Endodermal cell (in vitro differentiated cells): ENCODE results near the gene FOXD4L6. TPM values are rescaled to one million over a fixed set of nuclear protein-coding genes. Genes with fewer than 3 reads are reported as not detected.
"Not testable (repeated sequence)": the region's sequence is repeated elsewhere in the genome, so short reads cannot be mapped to it uniquely, and the experiment has no call there.

Experiments used
- DNase-seq: peaks from one replicate; pipeline ENCODE4 v3.0.0-alpha.2; 2017
- H3K27ac ChIP-seq: 2 replicates; pipeline ENCODE4 v1.5.1; 2013; ENCODE audit warnings: mild to moderate bottlenecking, low read depth, low read length, moderate library complexity
- H3K27me3 ChIP-seq: 2 replicates; pipeline ENCODE4 v1.6.1; 2013; ENCODE audit warnings: mild to moderate bottlenecking, low read length, moderate library complexity; ENCODE audit not compliant: insufficient read depth, control insufficient read depth, poor library complexity, severe bottlenecking
- H3K36me3 ChIP-seq: 2 replicates; pipeline ENCODE4 v1.7.0; 2013; ENCODE audit warnings: mild to moderate bottlenecking, low read length, moderate library complexity; ENCODE audit not compliant: control insufficient read depth, insufficient read depth
- H3K4me1 ChIP-seq: one replicate; pipeline ENCODE4 v1.7.0; 2013; ENCODE audit warnings: low read length; ENCODE audit not compliant: control insufficient read depth, insufficient read depth
- H3K4me3 ChIP-seq: 2 replicates; pipeline ENCODE4 v1.5.1; 2013; ENCODE audit warnings: mild to moderate bottlenecking, low read length, moderate library complexity
- H3K9ac ChIP-seq: 2 replicates; pipeline ENCODE4 v1.6.1; 2013; ENCODE audit warnings: mild to moderate bottlenecking, low read length, moderate library complexity; ENCODE audit not compliant: poor library complexity, severe bottlenecking; ENCODE audit errors: extremely low read depth
- H3K9me3 ChIP-seq: 2 replicates; pipeline ENCODE4 v1.6.1; 2013; ENCODE audit warnings: mild to moderate bottlenecking, low read length, moderate library complexity; ENCODE audit not compliant: control insufficient read depth
- H3K27ac Mint-ChIP-seq: 2 replicates; pipeline ENCODE4 v1.8.0; 2020; ENCODE audit warnings: mixed read lengths
- H3K27me3 Mint-ChIP-seq: 2 replicates; pipeline ENCODE4 v1.8.0; 2021; ENCODE audit warnings: mild to moderate bottlenecking, mixed read lengths; ENCODE audit not compliant: insufficient read depth
- H3K36me3 Mint-ChIP-seq: 2 replicates; pipeline ENCODE4 v1.8.0; 2020; ENCODE audit warnings: low read depth, mixed read lengths
- H3K4me1 Mint-ChIP-seq: 2 replicates; pipeline ENCODE4 v1.8.0; 2020; ENCODE audit warnings: mixed read lengths
- H3K4me3 Mint-ChIP-seq: 2 replicates; pipeline ENCODE4 v1.8.0; 2020; ENCODE audit warnings: mild to moderate bottlenecking, moderate library complexity, mixed read lengths
- H3K9me3 Mint-ChIP-seq: 2 replicates; pipeline ENCODE4 v1.8.0; 2020; ENCODE audit warnings: mild to moderate bottlenecking, mixed read lengths
- WGBS, 2 experiments: methylation state at CpG; one replicate each; pipeline versions ENCODE4 v1.1.5 to v1.1.7; 2013; ENCODE audit warnings: missing lambda C conversion rate in 2 of 2, mixed read lengths in 1 of 2; ENCODE audit not compliant: insufficient coverage in 1 of 2, insufficient read length in 1 of 2; 5-methylcytosine and 5-hydroxymethylcytosine counted together
- total RNA-seq, 2 donors: library from RNA; stranded (reverse); fragmentation: NEBNext Ultra II Directional in 1 of 2; extraction: Animal tissue kit (Norgen Biotek cat#: 25700) in 1 of 2; gene quantifications; 2 replicates in 1 of 2; 3 replicates in 1 of 2; pipeline ENCODE4 v1.2.1, GENCODE V29; 2021

The FOXD4L6 gene
- total RNA-seq, 2 donors from 2014 or later = not detected

GRCh38 chr9:41124250-41125108 is 4.0 kb downstream of the FOXD4L6 start:
- H3K27me3 ChIP-seq = peaks cover 13% of the 10 kb centered on the region
- not testable (repeated sequence) for H3K9me3 ChIP-seq, H3K9ac ChIP-seq, H3K27ac Mint-ChIP-seq, H3K4me1 Mint-ChIP-seq, H3K27me3 Mint-ChIP-seq, H3K36me3 Mint-ChIP-seq, H3K9me3 Mint-ChIP-seq, H3K4me3 ChIP-seq, H3K36me3 ChIP-seq, H3K27ac ChIP-seq, H3K4me3 Mint-ChIP-seq, H3K4me1 ChIP-seq
- WGBS, 2 experiments = 21% methylated on average over 32 of the region's 52 CpGs; no CpG with 5 or more reads in 1 of the 2 experiments
- peak; percentile 48 for DNase-seq

- not testable (repeated sequence) for H3K4me1 Mint-ChIP-seq, H3K36me3 ChIP-seq, H3K9me3 ChIP-seq, H3K4me3 Mint-ChIP-seq, H3K4me1 ChIP-seq, DNase-seq, H3K9me3 Mint-ChIP-seq, H3K4me3 ChIP-seq, H3K9ac ChIP-seq, H3K27ac Mint-ChIP-seq, H3K36me3 Mint-ChIP-seq, H3K27ac ChIP-seq
- H3K27me3 Mint-ChIP-seq = peaks cover 14% of the 10 kb centered on the region
- H3K27me3 ChIP-seq = peaks cover 19% of the 10 kb centered on the region
- WGBS, 2 experiments = 10% methylated on average over 8 of the region's 33 CpGs; no CpG with 5 or more reads in 1 of the 2 experiments
Measured at GRCh38 chr9:41123812-41124211, 4.7 kb downstream of the FOXD4L6 start.

- H3K4me1 Mint-ChIP-seq, H3K4me1 ChIP-seq, H3K9me3 Mint-ChIP-seq, H3K9me3 ChIP-seq, DNase-seq, H3K9ac ChIP-seq, H3K27ac Mint-ChIP-seq, H3K4me3 Mint-ChIP-seq, H3K36me3 ChIP-seq, H3K27ac ChIP-seq, H3K36me3 Mint-ChIP-seq, H3K4me3 ChIP-seq: not testable (repeated sequence)
- peaks cover 14% of the 10 kb centered on the region for H3K27me3 Mint-ChIP-seq
- H3K27me3 ChIP-seq = peaks cover 19% of the 10 kb centered on the region
- WGBS, 2 experiments = 4% methylated on average over 8 of the region's 32 CpGs; no CpG with 5 or more reads in 1 of the 2 experiments
Measured at GRCh38 chr9:41123396-41123795, 5.1 kb downstream of the FOXD4L6 start.

- not testable (repeated sequence) for H3K36me3 Mint-ChIP-seq, H3K4me1 Mint-ChIP-seq, DNase-seq, H3K9ac ChIP-seq, H3K4me3 Mint-ChIP-seq, H3K4me3 ChIP-seq, H3K27ac Mint-ChIP-seq, H3K36me3 ChIP-seq, H3K27ac ChIP-seq, H3K9me3 Mint-ChIP-seq, H3K4me1 ChIP-seq, H3K9me3 ChIP-seq, H3K27me3 Mint-ChIP-seq
- H3K27me3 ChIP-seq = peaks cover 16% of the 10 kb centered on the region
- no CpG with 5 or more reads among the region's 4 CpGs for WGBS, 2 experiments
Measured at GRCh38 chr9:41120696-41121095, 7.8 kb downstream of the FOXD4L6 start.

- not testable (repeated sequence) for H3K27ac Mint-ChIP-seq, DNase-seq, H3K36me3 ChIP-seq, H3K4me1 Mint-ChIP-seq, H3K4me3 Mint-ChIP-seq, H3K4me1 ChIP-seq, H3K9me3 ChIP-seq, H3K9me3 Mint-ChIP-seq, H3K27ac ChIP-seq, H3K36me3 Mint-ChIP-seq, H3K9ac ChIP-seq, H3K27me3 Mint-ChIP-seq, H3K4me3 ChIP-seq
- H3K27me3 ChIP-seq = peaks cover 16% of the 10 kb centered on the region
- WGBS, 2 experiments = no CpG with 5 or more reads among the region's 5 CpGs
Measured at GRCh38 chr9:41119719-41120118, 8.8 kb downstream of the FOXD4L6 start.

GRCh38 chr9:41119311-41119710 is 9.2 kb downstream of the FOXD4L6 start:
- 35 to 53% methylated on average over 2 to 5 of the region's 7 CpGs for WGBS, 2 experiments
- not testable (repeated sequence) for H3K4me3 ChIP-seq, DNase-seq, H3K9me3 Mint-ChIP-seq, H3K9me3 ChIP-seq, H3K4me3 Mint-ChIP-seq, H3K36me3 Mint-ChIP-seq, H3K9ac ChIP-seq, H3K4me1 Mint-ChIP-seq, H3K27ac Mint-ChIP-seq, H3K4me1 ChIP-seq, H3K27ac ChIP-seq, H3K27me3 Mint-ChIP-seq, H3K36me3 ChIP-seq
- peaks cover 16% of the 10 kb centered on the region for H3K27me3 ChIP-seq

GRCh38 chr9:41113348-41113747 is 15.1 kb downstream of the FOXD4L6 start:
- not testable (repeated sequence) for H3K4me1 ChIP-seq, DNase-seq, H3K4me3 Mint-ChIP-seq, H3K36me3 Mint-ChIP-seq, H3K9ac ChIP-seq, H3K36me3 ChIP-seq, H3K9me3 ChIP-seq, H3K4me1 Mint-ChIP-seq, H3K27ac ChIP-seq, H3K9me3 Mint-ChIP-seq, H3K4me3 ChIP-seq, H3K27ac Mint-ChIP-seq
- no CpG with 5 or more reads among the region's 14 CpGs for WGBS, 2 experiments
- peaks cover 14% of the 10 kb centered on the region for H3K27me3 Mint-ChIP-seq
- peaks cover 19% of the 10 kb centered on the region for H3K27me3 ChIP-seq
